SK-N-SH treated with all-trans-retinoic acid at 6 μM for 48 hours (cell line): ENCODE data around the gene POLE4.

Experiments used
- ATAC-seq: fragments of 200-7000 bp; cut with Tn5 transposase; 3 replicates; pipeline ENCODE4 v1.9.1; 2020; ENCODE audit warnings: mild to moderate bottlenecking, moderate library complexity
- ARNTL ChIP-seq: fragments of 450-650 bp; formaldehyde crosslinking; IDR thresholded peaks from 2 replicates; pipeline ENCODE4 v1.5.0; 2020; ENCODE audit warnings: low read depth, mild to moderate bottlenecking, moderate library complexity, borderline replicate concordance
- BACH2 ChIP-seq: fragments of 250-450 bp; sonication (Bioruptor Pico); IDR thresholded peaks from 2 replicates; pipeline ENCODE4 v1.9.0; 2021; ENCODE audit warnings: mild to moderate bottlenecking, borderline replicate concordance
- CSDC2 ChIP-seq: fragments of 250-450 bp; sonication (Bioruptor Pico); IDR thresholded peaks from 2 replicates; pipeline ENCODE4 v1.5.0; 2020; ENCODE audit warnings: mild to moderate bottlenecking, moderate library complexity
- ISL1 ChIP-seq: fragments of 250-450 bp; sonication (Bioruptor Pico); IDR thresholded peaks from 2 replicates; pipeline ENCODE4 v2.1.2; 2022; ENCODE audit warnings: mild to moderate bottlenecking, moderate library complexity
- OSR1 ChIP-seq: fragments of 250-450 bp; sonication (Bioruptor Pico); IDR thresholded peaks from 2 replicates; pipeline ENCODE4 v1.8.0; 2022; ENCODE audit warnings: moderate library complexity, mild to moderate bottlenecking, inconsistent platforms
- POU6F1 ChIP-seq: fragments of 250-450 bp; sonication (Bioruptor Pico); IDR thresholded peaks from 2 replicates; pipeline ENCODE4 v1.8.0; 2021; ENCODE audit warnings: low read depth, mild to moderate bottlenecking, moderate library complexity, borderline replicate concordance
- RARB ChIP-seq: fragments of 250-450 bp; sonication (Bioruptor Pico); IDR thresholded peaks from 2 replicates; pipeline ENCODE4 v1.8.0; 2021; ENCODE audit warnings: mild to moderate bottlenecking, moderate library complexity
- TCF4 ChIP-seq: fragments of 250-450 bp; sonication (Bioruptor Pico); IDR thresholded peaks from 2 replicates; pipeline ENCODE4 v1.8.0; 2021; ENCODE audit warnings: mild to moderate bottlenecking, moderate library complexity, borderline replicate concordance
- ZC3H10 ChIP-seq: fragments of 250-450 bp; sonication (Bioruptor Pico); IDR thresholded peaks from 2 replicates; pipeline ENCODE4 v1.5.1; 2021; ENCODE audit warnings: mild to moderate bottlenecking, moderate library complexity
- ZFP3 ChIP-seq: fragments of 250-450 bp; sonication (Bioruptor Pico); IDR thresholded peaks from 2 replicates; pipeline ENCODE4 v1.5.0; 2020; ENCODE audit warnings: mild to moderate bottlenecking, moderate library complexity
- ZNF70 ChIP-seq: fragments of 450-650 bp; formaldehyde crosslinking; IDR thresholded peaks from 2 replicates; pipeline ENCODE4 v1.5.0; 2020; ENCODE audit warnings: mild to moderate bottlenecking, moderate library complexity
- ZNF8 ChIP-seq: fragments of 450-650 bp; formaldehyde crosslinking; IDR thresholded peaks from 2 replicates; pipeline ENCODE4 v1.5.0; 2020; ENCODE audit warnings: mild to moderate bottlenecking, moderate library complexity
- TF ChIP-seq, protein P1 (sequence below): fragments of 250-450 bp; sonication (Bioruptor Pico); IDR thresholded peaks from 2 replicates; pipeline ENCODE4 v1.5.1; 2021; ENCODE audit warnings: mild to moderate bottlenecking, moderate library complexity
- TF ChIP-seq, protein P2 (sequence below): fragments of 250-450 bp; sonication (Bioruptor Pico); IDR thresholded peaks from 2 replicates; pipeline ENCODE4 v1.5.0; 2020; ENCODE audit warnings: mild to moderate bottlenecking, moderate library complexity
- TF ChIP-seq, protein P3 (sequence below): fragments of 250-450 bp; sonication (Bioruptor Pico); IDR thresholded peaks from 2 replicates; pipeline ENCODE4 v1.8.0; 2020; ENCODE audit warnings: mild to moderate bottlenecking, moderate library complexity, borderline replicate concordance
- TF ChIP-seq, protein P4 (sequence below): fragments of 250-450 bp; sonication (Bioruptor Pico); IDR thresholded peaks from 2 replicates; pipeline ENCODE4 v1.5.1; 2020; ENCODE audit warnings: low read depth, mild to moderate bottlenecking, moderate library complexity

POLE4 gene

DNA sequence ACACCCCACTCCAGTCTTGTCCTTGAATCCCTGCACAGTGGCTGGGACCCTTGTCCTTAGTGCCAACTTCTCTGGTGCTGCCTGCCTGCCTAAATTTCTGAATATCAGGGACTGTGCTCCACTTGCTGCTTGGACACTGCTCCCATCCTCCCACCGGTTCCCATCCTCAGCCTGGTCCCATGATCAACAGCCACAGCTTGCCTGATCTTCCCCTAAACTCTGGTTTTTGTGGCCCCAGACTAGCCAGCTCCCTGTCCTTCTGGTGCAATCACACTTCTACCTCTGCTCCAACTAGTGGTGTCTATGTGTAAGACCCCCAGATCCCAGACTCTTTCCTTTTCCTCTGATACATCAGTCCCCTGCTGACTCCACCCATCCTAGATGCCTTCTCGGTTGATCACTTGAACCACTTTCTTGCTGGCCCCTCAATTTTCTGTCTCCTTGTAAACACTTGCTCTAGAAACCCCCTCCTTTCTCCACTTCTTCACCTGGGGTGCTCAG is 37.2 kb upstream of the POLE4 start:
- TF ChIP-seq RARB (CRISPR knock-in tag), result no peak
- TF ChIP-seq ZNF8 (CRISPR knock-in tag), result no peak
- TF ChIP-seq OSR1 (CRISPR knock-in tag), result no peak
- TF ChIP-seq, protein P1, sequence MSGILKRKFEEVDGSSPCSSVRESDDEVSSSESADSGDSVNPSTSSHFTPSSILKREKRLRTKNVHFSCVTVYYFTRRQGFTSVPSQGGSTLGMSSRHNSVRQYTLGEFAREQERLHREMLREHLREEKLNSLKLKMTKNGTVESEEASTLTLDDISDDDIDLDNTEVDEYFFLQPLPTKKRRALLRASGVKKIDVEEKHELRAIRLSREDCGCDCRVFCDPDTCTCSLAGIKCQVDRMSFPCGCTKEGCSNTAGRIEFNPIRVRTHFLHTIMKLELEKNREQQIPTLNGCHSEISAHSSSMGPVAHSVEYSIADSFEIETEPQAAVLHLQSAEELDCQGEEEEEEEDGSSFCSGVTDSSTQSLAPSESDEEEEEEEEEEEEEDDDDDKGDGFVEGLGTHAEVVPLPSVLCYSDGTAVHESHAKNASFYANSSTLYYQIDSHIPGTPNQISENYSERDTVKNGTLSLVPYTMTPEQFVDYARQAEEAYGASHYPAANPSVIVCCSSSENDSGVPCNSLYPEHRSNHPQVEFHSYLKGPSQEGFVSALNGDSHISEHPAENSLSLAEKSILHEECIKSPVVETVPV, result no peak
- TF ChIP-seq, protein P2, sequence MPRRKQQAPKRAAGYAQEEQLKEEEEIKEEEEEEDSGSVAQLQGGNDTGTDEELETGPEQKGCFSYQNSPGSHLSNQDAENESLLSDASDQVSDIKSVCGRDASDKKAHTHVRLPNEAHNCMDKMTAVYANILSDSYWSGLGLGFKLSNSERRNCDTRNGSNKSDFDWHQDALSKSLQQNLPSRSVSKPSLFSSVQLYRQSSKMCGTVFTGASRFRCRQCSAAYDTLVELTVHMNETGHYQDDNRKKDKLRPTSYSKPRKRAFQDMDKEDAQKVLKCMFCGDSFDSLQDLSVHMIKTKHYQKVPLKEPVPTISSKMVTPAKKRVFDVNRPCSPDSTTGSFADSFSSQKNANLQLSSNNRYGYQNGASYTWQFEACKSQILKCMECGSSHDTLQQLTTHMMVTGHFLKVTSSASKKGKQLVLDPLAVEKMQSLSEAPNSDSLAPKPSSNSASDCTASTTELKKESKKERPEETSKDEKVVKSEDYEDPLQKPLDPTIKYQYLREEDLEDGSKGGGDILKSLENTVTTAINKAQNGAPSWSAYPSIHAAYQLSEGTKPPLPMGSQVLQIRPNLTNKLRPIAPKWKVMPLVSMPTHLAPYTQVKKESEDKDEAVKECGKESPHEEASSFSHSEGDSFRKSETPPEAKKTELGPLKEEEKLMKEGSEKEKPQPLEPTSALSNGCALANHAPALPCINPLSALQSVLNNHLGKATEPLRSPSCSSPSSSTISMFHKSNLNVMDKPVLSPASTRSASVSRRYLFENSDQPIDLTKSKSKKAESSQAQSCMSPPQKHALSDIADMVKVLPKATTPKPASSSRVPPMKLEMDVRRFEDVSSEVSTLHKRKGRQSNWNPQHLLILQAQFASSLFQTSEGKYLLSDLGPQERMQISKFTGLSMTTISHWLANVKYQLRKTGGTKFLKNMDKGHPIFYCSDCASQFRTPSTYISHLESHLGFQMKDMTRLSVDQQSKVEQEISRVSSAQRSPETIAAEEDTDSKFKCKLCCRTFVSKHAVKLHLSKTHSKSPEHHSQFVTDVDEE (CRISPR knock-in tag), result no peak
- TF ChIP-seq, protein P3, sequence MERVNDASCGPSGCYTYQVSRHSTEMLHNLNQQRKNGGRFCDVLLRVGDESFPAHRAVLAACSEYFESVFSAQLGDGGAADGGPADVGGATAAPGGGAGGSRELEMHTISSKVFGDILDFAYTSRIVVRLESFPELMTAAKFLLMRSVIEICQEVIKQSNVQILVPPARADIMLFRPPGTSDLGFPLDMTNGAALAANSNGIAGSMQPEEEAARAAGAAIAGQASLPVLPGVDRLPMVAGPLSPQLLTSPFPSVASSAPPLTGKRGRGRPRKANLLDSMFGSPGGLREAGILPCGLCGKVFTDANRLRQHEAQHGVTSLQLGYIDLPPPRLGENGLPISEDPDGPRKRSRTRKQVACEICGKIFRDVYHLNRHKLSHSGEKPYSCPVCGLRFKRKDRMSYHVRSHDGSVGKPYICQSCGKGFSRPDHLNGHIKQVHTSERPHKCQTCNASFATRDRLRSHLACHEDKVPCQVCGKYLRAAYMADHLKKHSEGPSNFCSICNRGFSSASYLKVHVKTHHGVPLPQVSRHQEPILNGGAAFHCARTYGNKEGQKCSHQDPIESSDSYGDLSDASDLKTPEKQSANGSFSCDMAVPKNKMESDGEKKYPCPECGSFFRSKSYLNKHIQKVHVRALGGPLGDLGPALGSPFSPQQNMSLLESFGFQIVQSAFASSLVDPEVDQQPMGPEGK (CRISPR knock-in tag), result no peak
- no peak for TF ChIP-seq BACH2 (CRISPR knock-in tag)
- no peak for TF ChIP-seq CSDC2
- TF ChIP-seq, protein P4, sequence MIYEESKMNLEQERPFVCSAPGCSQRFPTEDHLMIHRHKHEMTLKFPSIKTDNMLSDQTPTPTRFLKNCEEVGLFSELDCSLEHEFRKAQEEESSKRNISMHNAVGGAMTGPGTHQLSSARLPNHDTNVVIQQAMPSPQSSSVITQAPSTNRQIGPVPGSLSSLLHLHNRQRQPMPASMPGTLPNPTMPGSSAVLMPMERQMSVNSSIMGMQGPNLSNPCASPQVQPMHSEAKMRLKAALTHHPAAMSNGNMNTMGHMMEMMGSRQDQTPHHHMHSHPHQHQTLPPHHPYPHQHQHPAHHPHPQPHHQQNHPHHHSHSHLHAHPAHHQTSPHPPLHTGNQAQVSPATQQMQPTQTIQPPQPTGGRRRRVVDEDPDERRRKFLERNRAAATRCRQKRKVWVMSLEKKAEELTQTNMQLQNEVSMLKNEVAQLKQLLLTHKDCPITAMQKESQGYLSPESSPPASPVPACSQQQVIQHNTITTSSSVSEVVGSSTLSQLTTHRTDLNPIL, result no peak
- TF ChIP-seq ZC3H10 (CRISPR knock-in tag), result no peak
- TF ChIP-seq ISL1 (CRISPR knock-in tag), result no peak
- ATAC-seq, result no peak

DNA sequence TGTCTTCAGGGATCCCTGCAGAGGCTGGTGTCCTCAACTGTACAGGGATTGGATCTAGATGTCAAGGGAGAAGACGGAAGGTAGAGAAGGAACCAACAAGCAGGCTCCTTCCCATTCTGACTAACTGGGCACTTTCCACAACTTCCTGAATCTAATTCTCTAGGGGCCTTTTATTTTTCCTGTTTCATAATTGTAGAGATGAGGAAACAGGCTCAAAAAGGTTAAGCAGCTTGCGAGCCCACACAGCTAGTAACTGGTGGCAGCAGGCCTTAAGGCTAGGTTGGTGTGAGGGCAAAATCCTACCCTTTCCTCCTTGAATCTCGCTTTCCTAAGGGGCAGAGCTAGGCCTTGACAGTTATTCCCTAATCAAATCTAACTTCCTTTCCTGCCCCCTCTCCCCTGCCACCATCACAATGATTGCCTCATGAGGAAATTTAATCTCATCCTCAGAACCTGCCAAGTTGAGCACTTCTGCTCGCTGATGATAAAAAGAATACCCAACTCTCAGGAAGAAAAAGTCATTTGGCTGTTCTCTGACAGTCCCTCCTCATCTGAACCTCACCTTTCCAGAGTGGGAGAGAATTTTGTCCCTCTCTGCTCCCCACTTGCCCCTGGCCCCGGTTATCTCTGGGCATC is 35.7 kb upstream of the POLE4 start:
- TF ChIP-seq ZNF8 (CRISPR knock-in tag), result no peak
- TF ChIP-seq, all 23 proteins: peak for 0
- ATAC-seq, result no peak

DNA sequence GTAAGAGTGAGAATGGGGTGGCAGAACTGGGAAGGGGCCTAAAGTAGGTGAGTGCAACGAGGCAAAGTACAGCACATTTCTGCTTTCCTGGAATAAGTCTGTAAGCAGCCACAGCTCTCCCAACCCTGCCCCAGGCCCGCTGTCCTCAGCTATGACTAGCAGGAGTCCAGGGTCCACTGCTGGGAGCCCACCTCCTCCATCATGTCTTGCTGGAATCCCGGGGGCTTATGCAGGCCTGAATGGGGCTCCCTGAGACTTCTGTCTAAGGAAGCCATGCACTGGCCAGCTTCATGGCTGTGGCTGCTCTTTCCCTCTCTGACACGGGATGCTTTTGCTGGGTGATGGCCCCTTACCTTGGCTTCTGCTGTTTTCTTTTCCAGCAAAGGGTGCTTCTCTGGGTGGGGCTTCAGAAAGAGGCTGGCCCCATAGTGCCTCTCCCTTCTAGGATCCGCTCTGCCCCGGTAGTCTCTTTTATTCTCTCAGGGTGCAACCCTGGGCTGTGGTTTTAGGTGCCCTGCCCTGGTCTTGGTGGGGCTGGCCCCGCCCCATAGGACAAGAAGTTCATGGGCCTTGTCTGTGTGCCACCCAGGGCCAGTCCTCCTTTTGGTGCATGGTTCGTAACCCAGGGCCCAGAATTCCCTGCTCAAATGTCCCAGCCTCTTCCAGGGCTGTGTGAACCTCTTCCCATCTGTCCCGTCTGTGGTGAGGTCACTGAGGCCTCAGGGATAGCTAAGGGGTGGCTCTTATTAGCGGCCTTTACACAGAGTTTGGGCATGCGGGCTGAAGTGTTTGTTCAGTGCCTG is 33.8 kb upstream of the POLE4 start:
- no peak for ATAC-seq
- TF ChIP-seq ZNF8 (CRISPR knock-in tag) (no peak), ISL1 (CRISPR knock-in tag) (no peak), TCF4 (CRISPR knock-in tag) (no peak), ZFP3 (CRISPR knock-in tag) (no peak), ZNF70 (no peak), BACH2 (CRISPR knock-in tag) (no peak), ARNTL (CRISPR knock-in tag) (no peak), RARB (CRISPR knock-in tag) (no peak), ZC3H10 (CRISPR knock-in tag) (no peak), POU6F1 (no peak)
- TF ChIP-seq, protein P3 (CRISPR knock-in tag), result no peak
- TF ChIP-seq, all 23 proteins: peak for 0
